T-helper 2 cell treated with Interferon-gamma antibody and Interleukin-4, amounts not matched to agents 5 μg/mL and 100 μg/mL, for 36 hours (primary cell): ENCODE results near the gene METTL21A.
"Not testable (repeated sequence)": the region's sequence is repeated elsewhere in the genome, so short reads cannot be mapped to it uniquely, and the experiment has no call there.

ENCODE experiments used
- DNase-seq: peaks from one replicate; pipeline ENCODE4 v3.0.0; 2021; ENCODE audit warnings: low spot score
- H3K27ac Mint-ChIP-seq: one replicate; pipeline ENCODE4 v1.8.0; 2021; ENCODE audit warnings: mild to moderate bottlenecking, mixed read lengths
- H3K27me3 Mint-ChIP-seq: one replicate; pipeline ENCODE4 v1.8.0; 2021; ENCODE audit warnings: low read depth, mixed read lengths
- H3K36me3 Mint-ChIP-seq: one replicate; pipeline ENCODE4 v1.8.0; 2021; ENCODE audit warnings: low read depth, mixed read lengths
- H3K4me1 Mint-ChIP-seq: one replicate; pipeline ENCODE4 v1.8.0; 2021; ENCODE audit warnings: low read depth, mixed read lengths
- H3K4me3 Mint-ChIP-seq: one replicate; pipeline ENCODE4 v1.8.0; 2022; ENCODE audit warnings: mild to moderate bottlenecking, moderate library complexity, mixed read lengths
- H3K9me3 Mint-ChIP-seq: one replicate; pipeline ENCODE4 v1.8.0; 2021; ENCODE audit warnings: mixed read lengths

Gene METTL21A

GRCh38 chr2:207639288-207639687 is 14.1 kb upstream of the METTL21A start:
- not testable (repeated sequence) for H3K27me3 Mint-ChIP-seq, DNase-seq, H3K36me3 Mint-ChIP-seq, H3K27ac Mint-ChIP-seq, H3K4me1 Mint-ChIP-seq, H3K4me3 Mint-ChIP-seq
- peaks cover 21% of the 10 kb centered on the region for H3K9me3 Mint-ChIP-seq

GRCh38 chr2:207635468-207636200 is 10.4 kb upstream of the METTL21A start:
- peaks cover 9% of the 10 kb centered on the region for H3K9me3 Mint-ChIP-seq
- DNase-seq, result no peak
- H3K27ac Mint-ChIP-seq, result no peak overlapping the region
- no peaks in the 10 kb centered on the region for H3K36me3 Mint-ChIP-seq
- H3K4me3 Mint-ChIP-seq, result no peak overlapping the region
- H3K27me3 Mint-ChIP-seq, result no peaks in the 10 kb centered on the region
- H3K4me1 Mint-ChIP-seq, result peaks cover 7% of the 10 kb centered on the region

GRCh38 chr2:207633686-207634085 is 8.5 kb upstream of the METTL21A start:
- H3K36me3 Mint-ChIP-seq, result no peaks in the 10 kb centered on the region
- no peaks in the 10 kb centered on the region for H3K9me3 Mint-ChIP-seq
- H3K4me3 Mint-ChIP-seq, result no peak overlapping the region

GRCh38 chr2:207632575-207633493 is 7.6 kb upstream of the METTL21A start:
- Mint-ChIP-seq H3K9me3 (no peaks in the 10 kb centered on the region), H3K4me3 (no peak overlapping the region), H3K27ac (no peak overlapping the region), H3K4me1 (peaks cover 7% of the 10 kb centered on the region), H3K36me3 (no peaks in the 10 kb centered on the region), H3K27me3 (no peaks in the 10 kb centered on the region)
- no peak for DNase-seq

More at GRCh38 chr2:207633686-207634085, 8.5 kb upstream of the METTL21A start:
- Mint-ChIP-seq H3K27ac (no peak overlapping the region), H3K27me3 (no peaks in the 10 kb centered on the region), H3K4me1 (peaks cover 7% of the 10 kb centered on the region)
- DNase-seq, result no peak

- Mint-ChIP-seq H3K9me3 (no peaks in the 10 kb centered on the region), H3K36me3 (no peaks in the 10 kb centered on the region), H3K4me1 (peaks cover 9% of the 10 kb centered on the region), H3K27me3 (peaks cover 2% of the 10 kb centered on the region), H3K4me3 (no peak overlapping the region), H3K27ac (no peak overlapping the region)
- no peak for DNase-seq
Observed at GRCh38 chr2:207630491-207630890, 5.3 kb upstream of the METTL21A start.

- H3K4me3 Mint-ChIP-seq, result no peak overlapping the region
- H3K4me1 Mint-ChIP-seq, result peaks cover 9% of the 10 kb centered on the region
- no peaks in the 10 kb centered on the region for H3K9me3 Mint-ChIP-seq
- H3K27me3 Mint-ChIP-seq, result peaks cover 2% of the 10 kb centered on the region
- H3K27ac Mint-ChIP-seq, result no peak overlapping the region
- no peak for DNase-seq
- H3K36me3 Mint-ChIP-seq, result no peaks in the 10 kb centered on the region
Observed at GRCh38 chr2:207629553-207629952, 4.4 kb upstream of the METTL21A start.

- peaks cover 35% of the 10 kb centered on the region for H3K4me1 Mint-ChIP-seq
- H3K27me3 Mint-ChIP-seq, result peaks cover 2% of the 10 kb centered on the region
- DNase-seq, result peak; percentile 73
- H3K9me3 Mint-ChIP-seq, result no peaks in the 10 kb centered on the region
- H3K4me3 Mint-ChIP-seq, result peak overlapping the region; percentile 94
- peaks cover 26% of the 10 kb centered on the region for H3K36me3 Mint-ChIP-seq
- peak overlapping the region; percentile 96 for H3K27ac Mint-ChIP-seq
Observed at GRCh38 chr2:207624185-207625013, 795 bp downstream of the METTL21A start.

GRCh38 chr2:207621501-207622039 is 3.6 kb downstream of the METTL21A start:
- H3K9me3 Mint-ChIP-seq, result no peaks in the 10 kb centered on the region
- peak overlapping the region; percentile 49 for H3K4me3 Mint-ChIP-seq

GRCh38 chr2:207619764-207620203 is 5.4 kb downstream of the METTL21A start:
- Mint-ChIP-seq H3K36me3 (peaks cover 51% of the 10 kb centered on the region), H3K27me3 (no peaks in the 10 kb centered on the region), H3K4me3 (peak overlapping the region; percentile 31), H3K27ac (peak overlapping the region; percentile 74), H3K4me1 (peaks cover 39% of the 10 kb centered on the region), H3K9me3 (no peaks in the 10 kb centered on the region)
- no peak for DNase-seq

More at GRCh38 chr2:207621501-207622039, 3.6 kb downstream of the METTL21A start:
- peaks cover 39% of the 10 kb centered on the region for H3K4me1 Mint-ChIP-seq
- no peak for DNase-seq
- no peaks in the 10 kb centered on the region for H3K27me3 Mint-ChIP-seq
- H3K27ac Mint-ChIP-seq, result peak overlapping the region; percentile 39
- peaks cover 43% of the 10 kb centered on the region for H3K36me3 Mint-ChIP-seq

GRCh38 chr2:207617011-207617671 is 8.1 kb downstream of the METTL21A start:
- no peaks in the 10 kb centered on the region for H3K27me3 Mint-ChIP-seq
- H3K4me1 Mint-ChIP-seq, result peaks cover 26% of the 10 kb centered on the region
- no peaks in the 10 kb centered on the region for H3K9me3 Mint-ChIP-seq
- DNase-seq, result no peak
- H3K27ac Mint-ChIP-seq, result peak overlapping the region; percentile 52
- H3K4me3 Mint-ChIP-seq, result no peak overlapping the region
- H3K36me3 Mint-ChIP-seq, result peaks cover 60% of the 10 kb centered on the region

- Mint-ChIP-seq H3K27ac (no peak overlapping the region), H3K27me3 (no peaks in the 10 kb centered on the region), H3K9me3 (no peaks in the 10 kb centered on the region), H3K36me3 (peaks cover 53% of the 10 kb centered on the region), H3K4me3 (no peak overlapping the region), H3K4me1 (peaks cover 19% of the 10 kb centered on the region)
- DNase-seq, result no peak
Observed at GRCh38 chr2:207616185-207616584, 9.0 kb downstream of the METTL21A start.

GRCh38 chr2:207614824-207615223 is 10.4 kb downstream of the METTL21A start:
- peaks cover 12% of the 10 kb centered on the region for H3K4me1 Mint-ChIP-seq
- H3K9me3 Mint-ChIP-seq, result no peaks in the 10 kb centered on the region
- no peak for DNase-seq
- H3K4me3 Mint-ChIP-seq, result no peak overlapping the region
- no peaks in the 10 kb centered on the region for H3K27me3 Mint-ChIP-seq
- H3K36me3 Mint-ChIP-seq, result peaks cover 45% of the 10 kb centered on the region
- H3K27ac Mint-ChIP-seq, result no peak overlapping the region

GRCh38 chr2:207612714-207613113 is 12.5 kb downstream of the METTL21A start:
- peaks cover 52% of the 10 kb centered on the region for H3K36me3 Mint-ChIP-seq
- no peak overlapping the region for H3K4me3 Mint-ChIP-seq
- H3K27me3 Mint-ChIP-seq, result no peaks in the 10 kb centered on the region
- peaks cover 5% of the 10 kb centered on the region for H3K4me1 Mint-ChIP-seq
- H3K27ac Mint-ChIP-seq, result peak overlapping the region; percentile 17
- H3K9me3 Mint-ChIP-seq, result peaks cover 5% of the 10 kb centered on the region
- no peak for DNase-seq
